OCI-LY3 (cell line): ENCODE data around the gene MYH15.
A peak's percentile ranks its signal among the peaks of the same experiment; 100 is the strongest.

Experiments used
- H2AFZ ChIP-seq: fragments of 200-600, 300-600 bp; shearing (Covaris generic); 2 replicates; pipeline ENCODE4 v1.6.0; 2014; ENCODE audit warnings: antibody characterized with exemption, low read depth, low read length
- H3K27ac ChIP-seq: fragments of 200-600, 300-600 bp; sonication (generic); 2 replicates; pipeline ENCODE4 v1.5.1; 2014; ENCODE audit warnings: mild to moderate bottlenecking, low read length, moderate library complexity, mixed read lengths
- H3K27me3 ChIP-seq: fragments of 200-600, 300-600 bp; sonication (generic); 2 replicates; pipeline ENCODE4 v1.6.1; 2014; ENCODE audit warnings: low read depth, low read length, mixed read lengths
- H3K36me3 ChIP-seq: fragments of 200-600, 300-600 bp; sonication (generic); replicated peaks from 2 replicates; pipeline ENCODE3; 2014; ENCODE audit warnings: low read depth, low read length, mixed read lengths
- H3K4me1 ChIP-seq: fragments of 300-600, 200-600 bp; sonication (generic); 2 replicates; pipeline ENCODE4 v1.6.1; 2014; ENCODE audit warnings: low read length, mixed read lengths
- H3K4me2 ChIP-seq: fragments of 200-600, 300-600 bp; sonication (generic); 2 replicates; pipeline ENCODE4 v1.6.1; 2014; ENCODE audit warnings: low read length, mixed read lengths
- H3K4me3 ChIP-seq: fragments of 300-600, 200-600 bp; sonication (generic); 2 replicates; pipeline ENCODE4 v1.5.1; 2014; ENCODE audit warnings: antibody characterized with exemption, mild to moderate bottlenecking, low read length, moderate library complexity
- H3K79me2 ChIP-seq: fragments of 300-600, 200-600 bp; shearing (Covaris generic); 2 replicates; pipeline ENCODE4 v1.6.1; 2014; ENCODE audit warnings: mild to moderate bottlenecking, low read length, mixed read lengths
- H3K9ac ChIP-seq: fragments of 300-600, 200-600 bp; shearing (Covaris generic); 2 replicates; pipeline ENCODE4 v1.6.0; 2014; ENCODE audit warnings: mild to moderate bottlenecking, low read length, moderate library complexity
- H3K9me3 ChIP-seq: fragments of 200-600, 300-600 bp; shearing (Covaris generic); 2 replicates; pipeline ENCODE4 v1.6.1; 2014; ENCODE audit warnings: low read length, mixed read lengths; ENCODE audit not compliant: insufficient read depth
- H4K20me1 ChIP-seq: fragments of 200-600, 300-600 bp; sonication (generic); 2 replicates; pipeline ENCODE4 v1.6.1; 2016; ENCODE audit warnings: low read length, mixed read lengths; ENCODE audit not compliant: insufficient read depth
- EZH2phosphoT487 ChIP-seq: fragments of 200-600 bp; shearing (Covaris generic); IDR thresholded peaks from 2 replicates; pipeline ENCODE4 v1.6.1; 2018; ENCODE audit warnings: antibody characterized with exemption, mixed run types, low read depth
- TF ChIP-seq, protein P1 (sequence below): fragments of 200-600, 300-600 bp; sonication (generic); IDR thresholded peaks from 2 replicates; pipeline ENCODE4 v1.5.1; 2014; ENCODE audit warnings: antibody characterized with exemption, low read length, low read depth

Gene MYH15

DNA sequence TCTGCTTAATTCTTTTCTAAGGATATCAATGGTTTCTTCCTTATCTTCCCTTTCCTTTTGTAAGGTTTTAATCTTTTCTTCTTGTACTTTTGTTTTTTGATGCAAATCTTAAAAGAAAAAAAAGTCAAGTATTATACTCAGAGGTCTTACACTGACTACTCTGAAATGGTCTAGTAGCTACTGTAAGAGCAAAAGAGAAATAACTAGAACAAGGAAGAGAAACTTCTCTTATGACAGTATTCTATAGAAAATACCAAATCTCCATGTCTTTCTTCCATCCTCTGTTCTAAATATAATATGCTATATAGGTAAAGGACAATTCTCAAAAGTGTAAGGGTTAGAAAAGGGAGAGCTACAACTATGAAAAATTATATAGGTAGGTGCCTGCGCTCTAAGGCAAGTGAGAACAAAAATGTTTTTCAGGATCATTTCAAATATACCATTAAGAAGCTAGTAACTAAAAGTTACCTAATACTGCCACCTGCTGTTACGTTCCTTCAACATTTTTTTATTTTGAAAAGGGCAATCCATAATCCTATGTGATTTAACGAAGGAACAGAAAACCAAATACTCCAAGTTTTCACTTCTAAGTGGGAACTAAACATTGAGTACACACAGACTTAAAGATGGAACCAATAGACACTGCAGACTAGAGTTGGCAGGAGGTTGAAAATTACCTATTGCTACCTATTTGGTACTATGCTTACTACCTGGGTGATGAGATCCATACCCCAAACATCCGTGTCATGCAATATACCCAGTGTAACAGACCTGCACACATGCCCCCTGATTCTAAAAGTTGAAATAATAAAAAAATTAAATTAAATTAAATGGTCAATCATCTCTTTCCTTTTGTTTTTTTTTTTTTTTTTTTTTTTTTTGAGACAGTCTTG is 42.1 kb upstream of the MYH15 start:
- Histone ChIP-seq H3K27ac (peak overlapping the region; percentile 47), H3K79me2 (no peaks in the 10 kb centered on the region), H3K9ac (0 out of 2 replicates have a peak overlapping the region, but pooled peaks have one; percentile 0), H3K4me1 (peaks cover 33% of the 10 kb centered on the region), H3K27me3 (no peaks in the 10 kb centered on the region), H3K36me3 (peaks cover 26% of the 10 kb centered on the region), H3K4me2 (peak overlapping the region; percentile 44), H3K9me3 (no peaks in the 10 kb centered on the region), H3K4me3 (no peak overlapping the region), H4K20me1 (no peaks in the 10 kb centered on the region), H2AFZ (no peak overlapping the region)
- TF ChIP-seq, protein P1, sequence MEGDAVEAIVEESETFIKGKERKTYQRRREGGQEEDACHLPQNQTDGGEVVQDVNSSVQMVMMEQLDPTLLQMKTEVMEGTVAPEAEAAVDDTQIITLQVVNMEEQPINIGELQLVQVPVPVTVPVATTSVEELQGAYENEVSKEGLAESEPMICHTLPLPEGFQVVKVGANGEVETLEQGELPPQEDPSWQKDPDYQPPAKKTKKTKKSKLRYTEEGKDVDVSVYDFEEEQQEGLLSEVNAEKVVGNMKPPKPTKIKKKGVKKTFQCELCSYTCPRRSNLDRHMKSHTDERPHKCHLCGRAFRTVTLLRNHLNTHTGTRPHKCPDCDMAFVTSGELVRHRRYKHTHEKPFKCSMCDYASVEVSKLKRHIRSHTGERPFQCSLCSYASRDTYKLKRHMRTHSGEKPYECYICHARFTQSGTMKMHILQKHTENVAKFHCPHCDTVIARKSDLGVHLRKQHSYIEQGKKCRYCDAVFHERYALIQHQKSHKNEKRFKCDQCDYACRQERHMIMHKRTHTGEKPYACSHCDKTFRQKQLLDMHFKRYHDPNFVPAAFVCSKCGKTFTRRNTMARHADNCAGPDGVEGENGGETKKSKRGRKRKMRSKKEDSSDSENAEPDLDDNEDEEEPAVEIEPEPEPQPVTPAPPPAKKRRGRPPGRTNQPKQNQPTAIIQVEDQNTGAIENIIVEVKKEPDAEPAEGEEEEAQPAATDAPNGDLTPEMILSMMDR, result peak; percentile 81
- no peak for TF ChIP-seq EZH2phosphoT487

DNA sequence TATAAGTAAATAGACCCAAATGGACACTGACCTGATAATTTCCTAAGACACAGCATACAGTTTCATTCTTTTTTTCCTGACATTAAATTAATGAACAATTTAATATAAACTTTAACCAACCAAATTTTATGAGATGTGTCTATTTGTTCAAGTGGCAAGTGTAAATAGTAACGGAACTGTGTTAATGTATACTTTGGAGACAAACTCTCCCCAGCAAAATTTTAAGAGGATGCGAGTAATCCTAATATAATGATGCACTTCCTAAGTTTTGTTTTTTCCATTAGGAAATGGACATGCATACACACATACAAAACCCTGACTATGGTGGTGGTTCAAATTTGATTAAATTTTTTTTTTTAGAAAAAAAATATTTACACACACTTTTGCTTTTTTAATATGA is 38.5 kb upstream of the MYH15 start:
- Histone ChIP-seq H3K4me3 (no peak overlapping the region), H2AFZ (no peak overlapping the region), H3K4me1 (peaks cover 15% of the 10 kb centered on the region), H3K27me3 (no peaks in the 10 kb centered on the region), H3K79me2 (no peaks in the 10 kb centered on the region), H3K9ac (no peak overlapping the region), H3K9me3 (no peaks in the 10 kb centered on the region), H3K36me3 (peaks cover 8% of the 10 kb centered on the region), H3K27ac (no peak overlapping the region), H3K4me2 (no peak overlapping the region), H4K20me1 (no peaks in the 10 kb centered on the region)
- no peak for TF ChIP-seq EZH2phosphoT487
- TF ChIP-seq, protein P1, result no peak

- H3K27me3 ChIP-seq, result no peaks in the 10 kb centered on the region
- no peaks in the 10 kb centered on the region for H3K9me3 ChIP-seq
- H3K4me3 ChIP-seq, result no peak overlapping the region
- no peak overlapping the region for H3K4me2 ChIP-seq
- TF ChIP-seq, protein P1, result no peak
- TF ChIP-seq EZH2phosphoT487, result no peak
- peaks cover 14% of the 10 kb centered on the region for H3K36me3 ChIP-seq
- H4K20me1 ChIP-seq, result no peaks in the 10 kb centered on the region
- H3K27ac ChIP-seq, result no peak overlapping the region
- H3K4me1 ChIP-seq, result peaks cover 14% of the 10 kb centered on the region
- no peak overlapping the region for H2AFZ ChIP-seq
- H3K9ac ChIP-seq, result no peak overlapping the region
- H3K79me2 ChIP-seq, result no peaks in the 10 kb centered on the region
Observed at GRCh38 chr3:108548304-108548703, 37.9 kb upstream of the MYH15 start.

DNA sequence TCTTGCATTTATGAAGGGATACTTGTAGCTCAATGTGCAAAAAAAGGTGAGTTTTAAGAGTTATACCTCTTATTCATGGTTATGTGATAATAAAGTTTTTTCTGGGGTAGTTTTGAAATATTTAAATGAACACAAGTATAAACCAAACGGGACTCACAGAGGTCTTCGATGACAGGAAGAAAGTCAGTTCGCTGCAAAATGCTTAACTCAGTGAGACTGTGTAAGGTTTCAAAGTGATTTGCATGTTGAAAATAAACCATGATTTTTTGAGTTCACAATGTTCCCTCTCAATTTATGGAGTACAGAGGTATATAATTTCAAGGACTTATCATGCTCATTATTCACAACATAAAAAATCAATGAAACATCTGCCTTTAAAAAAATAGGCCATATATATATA is 36.3 kb upstream of the MYH15 start:
- peaks cover 16% of the 10 kb centered on the region for H3K36me3 ChIP-seq
- no peak overlapping the region for H3K9ac ChIP-seq
- H3K4me3 ChIP-seq, result no peak overlapping the region
- no peak overlapping the region for H2AFZ ChIP-seq
- no peaks in the 10 kb centered on the region for H3K79me2 ChIP-seq
- H3K27ac ChIP-seq, result no peak overlapping the region
- H3K9me3 ChIP-seq, result no peaks in the 10 kb centered on the region
- no peaks in the 10 kb centered on the region for H4K20me1 ChIP-seq
- no peaks in the 10 kb centered on the region for H3K27me3 ChIP-seq
- TF ChIP-seq, protein P1, result no peak
- TF ChIP-seq EZH2phosphoT487, result no peak
- H3K4me1 ChIP-seq, result peaks cover 3% of the 10 kb centered on the region
- H3K4me2 ChIP-seq, result no peak overlapping the region
